ENCODE data around the gene SETD3.

Gene SETD3

DNA sequence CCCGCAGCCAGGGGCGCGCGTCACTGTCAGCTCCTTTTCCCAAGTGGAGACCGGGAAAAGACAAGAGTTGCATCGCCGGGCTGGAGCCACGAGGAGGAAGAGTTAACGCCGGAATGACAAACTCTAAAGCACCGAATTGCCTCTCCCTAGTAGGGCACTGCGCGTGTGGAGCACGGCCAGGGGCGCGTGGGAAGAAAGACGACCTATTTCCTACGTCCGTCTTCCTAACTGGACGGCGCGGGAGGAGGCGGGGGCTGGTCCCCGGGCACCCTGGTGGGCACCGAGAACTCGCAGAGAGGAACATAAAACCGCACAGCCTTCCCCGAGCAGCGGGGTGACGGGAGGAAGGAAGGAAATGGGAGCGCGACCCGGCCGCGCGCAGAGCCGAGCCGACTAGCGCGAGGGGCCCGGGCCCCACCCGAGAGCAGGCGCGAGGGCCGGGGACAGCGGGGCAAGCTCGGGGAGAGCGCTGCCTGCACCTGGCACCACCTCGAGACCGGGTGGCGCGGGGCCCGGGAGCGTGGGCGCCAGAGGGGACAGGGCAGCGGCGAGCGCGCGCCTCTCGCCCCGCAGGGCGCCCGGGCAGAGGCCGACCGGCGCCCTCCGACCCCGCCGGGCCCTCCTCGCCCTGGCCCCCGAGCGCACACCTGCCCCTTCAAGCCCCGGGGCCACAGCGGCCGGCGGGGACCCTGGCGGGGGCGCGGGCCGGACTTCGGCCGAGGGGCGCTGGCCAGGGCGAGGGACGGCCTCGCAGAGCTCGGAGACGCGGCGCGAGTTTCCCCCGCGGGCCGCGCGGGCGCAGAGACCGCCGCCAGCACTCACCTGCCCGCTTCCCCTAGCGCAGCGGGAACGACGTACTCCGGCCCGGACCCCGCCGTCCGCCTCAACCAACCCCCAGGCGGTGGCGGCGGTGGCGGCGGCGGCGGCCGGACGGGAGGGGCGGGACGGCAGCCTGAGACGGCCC, at the start of gene SETD3:
SETD3 (minus strand) TSS at position 954 of the 964 bp plus-strand sequence. CDS start 15,054 bp downstream, outside the sequence.
- peak; percentile 41 to 55 for DNase-seq

- no peak for DNase-seq
Measured at GRCh38 chr14:99529899-99530298, 49.2 kb upstream of the SETD3 start.

DNA sequence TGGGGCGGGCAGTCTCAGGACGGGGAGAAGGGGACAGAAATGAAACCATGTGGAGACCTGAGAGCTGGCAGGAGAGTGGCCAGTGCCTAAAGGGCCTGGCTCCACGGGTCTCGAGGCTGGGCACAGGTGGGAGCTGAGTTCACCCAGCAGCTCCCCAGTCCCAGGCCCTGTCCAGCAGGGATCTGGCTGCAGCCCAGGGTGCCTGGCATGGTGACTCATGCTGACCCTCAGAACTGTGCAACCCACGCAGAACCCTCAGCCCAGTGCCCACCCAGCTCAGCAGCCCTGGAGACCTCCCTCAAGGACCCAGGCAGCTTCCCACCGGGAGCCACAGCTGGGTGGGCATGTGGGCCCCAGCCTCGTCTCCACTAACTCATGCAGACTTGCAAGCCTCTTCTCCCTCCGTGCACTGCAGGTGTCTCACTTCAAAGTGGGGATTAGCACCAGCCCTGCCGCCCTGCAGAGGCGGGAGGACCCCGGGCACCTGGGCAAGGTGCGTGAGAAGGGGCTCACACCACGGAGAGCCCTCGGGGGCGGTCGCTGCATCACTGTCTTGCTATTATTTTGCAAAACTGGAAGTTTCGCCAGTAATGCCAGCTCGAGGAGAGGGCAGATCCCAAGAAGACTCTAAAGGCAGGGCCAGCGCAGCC, 46.9 kb upstream of the SETD3 start:
- DNase-seq = no peak

DNA sequence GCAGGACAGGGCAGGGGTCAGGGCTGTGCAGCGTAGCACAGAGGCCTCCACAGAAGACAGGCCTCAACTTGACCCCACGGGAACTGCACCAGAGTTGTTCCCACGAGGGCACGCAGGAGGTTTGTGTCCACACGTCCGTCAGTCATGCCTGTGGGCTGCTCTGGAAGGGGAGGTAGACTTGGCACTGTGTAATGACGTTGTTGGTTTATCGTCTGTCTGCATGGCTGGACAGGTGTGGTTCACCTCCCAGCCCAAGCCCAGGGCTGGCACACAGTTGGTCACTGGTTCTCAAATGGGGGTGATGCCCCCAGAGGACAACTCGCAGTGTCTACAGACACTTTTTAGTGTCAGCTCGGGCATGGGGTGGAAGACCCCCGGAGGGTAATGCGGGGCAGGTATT, 46.4 kb upstream of the SETD3 start:
- DNase-seq = no peak

GRCh38 chr14:99525699-99526080, 45.0 kb upstream of the SETD3 start:
- no peak for DNase-seq

- peak in 1 of 2 donors; percentile 8 for DNase-seq
Measured at GRCh38 chr14:99524804-99525698, 44.4 kb upstream of the SETD3 start.

DNA sequence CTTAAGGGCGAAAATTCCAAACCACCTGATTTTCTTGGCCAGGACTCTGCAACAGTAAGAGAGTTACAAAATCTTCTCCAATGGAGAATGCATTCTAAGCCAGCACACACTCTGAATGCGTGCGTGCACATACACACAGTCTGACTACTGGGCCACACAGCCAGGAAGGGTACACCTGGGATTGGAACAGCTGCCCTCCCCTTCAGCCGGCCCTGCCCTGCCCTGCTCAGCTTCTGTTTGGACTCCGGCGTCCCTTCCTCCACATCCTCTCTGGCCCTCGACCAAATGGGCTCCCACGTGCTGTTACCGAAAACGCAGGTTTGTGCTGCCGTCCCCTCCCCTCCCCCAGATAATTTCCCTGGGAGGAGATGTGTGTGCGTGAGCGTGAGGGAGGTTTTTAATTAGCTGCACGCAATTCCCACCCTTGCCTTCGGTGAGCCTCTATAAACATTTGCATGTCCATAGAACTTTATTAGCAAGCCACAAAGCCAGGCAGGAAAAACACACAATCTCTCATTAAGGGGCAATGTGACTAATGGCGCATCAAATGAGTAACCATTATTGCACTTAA, 43.5 kb upstream of the SETD3 start:
- DNase-seq = no peak

DNA sequence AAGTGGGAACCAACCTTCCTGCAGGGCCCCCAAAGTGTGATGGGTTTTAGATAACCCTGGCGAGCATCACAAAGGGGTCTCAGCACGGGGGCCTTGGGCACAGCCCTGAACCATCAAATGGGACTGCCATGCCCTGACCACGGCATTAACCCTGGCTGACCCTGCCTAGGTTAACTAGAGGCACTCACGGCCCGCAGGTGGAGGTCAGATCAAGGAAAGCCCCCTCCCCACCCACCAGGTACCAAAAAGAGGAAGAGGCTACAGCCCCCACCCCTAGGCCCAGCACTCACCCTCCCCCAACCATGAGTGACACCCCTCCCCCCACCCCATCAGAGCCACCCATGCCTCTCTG, 43.0 kb upstream of the SETD3 start:
- no peak for DNase-seq

DNA sequence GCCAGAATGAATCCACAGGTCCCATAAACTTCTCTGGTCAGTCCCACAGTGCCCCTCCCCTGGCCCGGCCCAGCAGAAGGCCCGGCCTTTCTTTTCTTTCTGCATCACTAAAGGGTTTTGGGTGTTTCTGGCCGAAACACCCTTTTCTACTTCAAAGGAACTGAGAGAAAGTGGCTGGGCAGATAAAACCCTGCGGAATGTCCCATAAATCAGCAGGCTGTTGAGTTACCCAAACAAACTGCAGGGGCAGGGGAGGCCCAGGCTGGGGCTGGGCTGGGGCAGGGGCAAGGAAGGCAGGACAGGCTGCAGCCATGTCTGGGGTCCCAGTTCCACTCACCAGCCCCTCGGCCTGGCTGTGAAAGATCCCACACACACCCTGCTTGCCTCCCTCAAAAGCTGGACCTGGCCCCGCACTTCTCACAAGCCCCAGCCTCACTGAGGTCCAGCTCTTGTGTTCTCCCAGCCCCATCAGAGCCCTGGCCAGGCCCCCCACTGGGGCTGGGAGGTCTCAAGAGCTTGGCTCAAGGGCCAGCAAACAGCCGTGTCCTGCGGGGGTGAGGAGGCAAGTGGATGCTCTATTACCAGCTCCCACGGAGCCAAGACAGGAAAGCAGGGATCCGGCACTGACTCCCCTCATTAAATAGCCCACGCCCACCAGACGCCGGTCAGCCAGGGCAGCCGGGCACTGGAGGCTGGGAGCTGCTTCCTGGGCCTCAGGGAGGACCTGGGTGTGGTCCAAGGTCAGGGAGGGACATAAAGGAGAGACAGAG, 42.5 kb upstream of the SETD3 start:
- no peak for DNase-seq

DNA sequence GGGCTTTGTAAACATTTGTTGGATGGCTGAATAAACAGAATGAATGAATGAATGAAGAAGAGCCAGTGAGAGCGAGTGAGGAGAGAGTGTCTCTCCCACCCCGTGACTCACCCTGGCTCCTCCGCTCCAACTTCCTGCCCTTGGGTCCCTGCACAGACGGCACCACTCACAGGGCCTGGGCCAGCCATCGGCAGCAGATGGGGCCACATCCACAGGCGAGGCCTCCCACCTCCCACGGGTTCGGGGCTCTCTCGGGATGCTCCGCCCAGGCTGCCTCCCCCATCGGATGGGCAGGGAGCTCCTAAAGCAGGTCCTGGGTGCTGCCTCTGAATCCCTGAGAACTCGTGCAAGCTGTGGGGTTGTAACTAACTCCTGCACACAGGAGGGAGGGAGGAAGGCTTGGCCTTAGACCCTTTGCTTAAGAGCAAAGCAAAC, 41.8 kb upstream of the SETD3 start:
- DNase-seq = no peak

- DNase-seq = no peak
Measured at GRCh38 chr14:99522025-99522401, 41.4 kb upstream of the SETD3 start.

- DNase-seq = no peak
Measured at GRCh38 chr14:99521176-99522024, 40.7 kb upstream of the SETD3 start.

GRCh38 chr14:99520571-99521081, 40.0 kb upstream of the SETD3 start:
- no peak for DNase-seq

GRCh38 chr14:99519931-99520421, 39.3 kb upstream of the SETD3 start:
- DNase-seq = no peak

DNA sequence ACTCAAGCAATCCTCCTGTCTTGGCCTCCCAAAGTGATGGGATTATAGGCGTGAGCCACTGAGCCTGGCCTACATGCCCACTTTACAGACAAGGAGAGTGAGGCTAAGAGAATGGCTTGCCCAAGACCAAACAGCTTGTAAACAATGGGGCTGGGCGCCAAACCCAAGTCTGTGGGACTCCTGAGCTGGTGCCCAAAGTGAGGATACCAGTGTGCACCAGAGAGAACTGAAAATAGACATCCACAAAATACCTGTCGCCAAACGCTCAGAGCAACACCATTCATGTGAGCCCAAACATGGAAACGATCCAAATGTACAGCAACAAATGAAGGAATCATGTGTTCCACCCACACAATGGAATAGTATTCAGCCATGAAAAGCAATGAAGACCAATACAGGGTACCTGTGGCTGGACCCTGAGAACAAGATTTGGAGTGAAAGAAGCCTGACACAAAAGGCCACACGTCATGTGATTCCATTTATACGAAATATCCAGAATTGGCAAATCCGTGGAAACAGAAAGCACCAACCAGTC, 38.8 kb upstream of the SETD3 start:
- no peak for DNase-seq

- peak; percentile 88 to 89 for DNase-seq
Measured at GRCh38 chr14:99518441-99519346, 38.0 kb upstream of the SETD3 start.

DNA sequence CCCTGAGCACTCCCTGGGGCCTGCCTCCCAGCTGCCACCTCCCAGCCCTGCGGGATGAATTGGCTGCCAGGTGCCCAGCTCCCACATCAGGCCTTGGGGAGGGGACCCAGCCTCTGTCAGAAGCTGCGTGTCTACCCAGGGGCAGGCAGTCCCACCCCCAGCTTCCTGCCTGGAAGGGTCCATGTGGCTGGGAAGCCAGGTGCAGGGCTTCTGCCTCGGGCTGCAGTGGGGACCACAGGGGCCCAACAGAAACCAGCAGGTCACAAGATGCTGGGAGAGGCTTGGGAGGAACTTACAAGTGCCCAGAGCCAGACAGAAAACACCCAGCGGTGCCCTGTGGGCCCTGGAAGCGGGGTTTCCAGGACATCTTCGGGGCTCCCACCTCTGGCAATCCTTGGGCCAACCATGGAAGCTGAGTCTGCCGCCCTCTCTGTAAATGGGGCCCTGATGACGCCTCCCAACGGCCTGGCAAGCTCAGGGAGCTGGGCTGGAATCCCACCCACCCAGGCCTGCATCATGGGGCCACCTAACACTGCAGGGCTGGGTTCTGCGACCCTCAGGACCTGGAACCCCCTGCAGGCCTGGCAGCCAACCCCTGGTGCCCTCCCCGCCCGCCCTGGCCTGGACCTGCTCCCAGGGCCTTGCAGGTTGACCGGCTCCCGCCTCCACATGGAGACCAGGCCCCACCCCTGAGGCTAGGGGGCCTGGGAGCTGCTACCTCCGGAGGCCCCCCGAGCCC, 37.2 kb upstream of the SETD3 start:
- DNase-seq = no peak

GRCh38 chr14:99516871-99517642, 36.4 kb upstream of the SETD3 start:
- no peak for DNase-seq
